ENCODE results near the gene WDR37.

- no peak for TF ChIP-seq EZH2 (IDR thresholded peaks at IDR 0.05; ENCODE audit: insufficient read depth, poor library complexity, severe bottlenecking)
- no peak for TF ChIP-seq EZH2phosphoT487 (IDR thresholded peaks at IDR 0.05; ENCODE audit: insufficient read depth, low read depth)
Observed at GRCh38 chr10:1020958-1021357, 35.2 kb upstream of the WDR37 start.

Measured in GM23248 (cell line).